ENCODE measurements around the gene LRFN3. TPM values are rescaled to one million over a fixed set of nuclear protein-coding genes. Genes with fewer than 3 reads are reported as not detected.

The LRFN3 gene
- total and polyA plus RNA-seq, 2 of the 4 experiments (the other 2 are of a cell fraction) = 0.36 to 4.8 TPM

DNA sequence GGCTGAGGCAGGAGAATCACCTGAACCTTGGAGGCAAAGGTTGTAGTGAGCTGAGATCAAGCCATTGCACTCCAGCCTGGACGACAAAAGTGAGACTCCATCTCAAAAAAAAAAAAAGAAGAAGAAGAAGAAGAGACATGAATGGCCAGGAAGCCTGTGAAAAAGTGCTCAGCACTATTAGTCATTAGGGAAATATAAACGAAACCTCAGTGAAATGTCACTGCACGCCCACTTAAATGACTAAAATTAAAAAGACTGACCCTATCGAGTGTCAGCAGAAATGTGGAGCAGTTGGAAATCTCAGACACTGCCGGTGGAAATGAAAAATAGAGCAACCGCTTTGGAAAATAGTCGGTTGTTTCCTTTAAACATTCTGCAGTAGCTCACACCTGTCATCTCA lies 22.6 kb upstream of the LRFN3 start:
- dilution Hi-C loops (cut with HindIII; ENCODE audit: low sequenced_read_pairs, unreplicated experiment) (no loop called here), intact Hi-C loops (cut with micrococcal nuclease) (no loop called here), in situ Hi-C loops (cut with MboI; ENCODE audit: low sequenced_read_pairs) (no loop called here)
- Histone ChIP-seq H4K8ac (ENCODE audit: low read depth in 2 of 2, low read length in 2 of 2) (no peak overlapping the region; a peak in 1 of 4 replicates), H3K9ac (ENCODE audit: low read depth, low read length) (peak overlapping the region; percentile 46; the same call in 1 of the 2 replicates), H4K91ac (ENCODE audit: insufficient read depth, low read depth, low read length) (0 out of 2 replicates have a peak overlapping the region, but pooled peaks have one; percentile 11), H3K9me3 (ENCODE audit: control insufficient read depth, insufficient read depth, low read length) (no peaks in the 10 kb centered on the region), H2BK20ac (ENCODE audit: low read depth, low read length) (no peak overlapping the region), H3K4me2 (ENCODE audit: low read depth, low read length) (peak overlapping the region; percentile 49; the same call in 1 of the 2 replicates), H3K56ac (ENCODE audit: extremely low read depth, insufficient read depth, low read length) (no peak overlapping the region), H3K18ac (ENCODE audit: low read depth, low read length) (no peak overlapping the region), H3K36me3 (ENCODE audit: control insufficient read depth, insufficient read depth, low read length) (no peaks in the 10 kb centered on the region), H3K27ac (ENCODE audit: insufficient read depth, low read length) (peak overlapping the region; percentile 44; the same call in 1 of the 2 replicates), H3K23ac (ENCODE audit: low read depth, low read length) (0 out of 2 replicates have a peak overlapping the region, but pooled peaks have one; percentile 68), H4K20me1 (ENCODE audit: insufficient read depth, low read length) (no peaks in the 10 kb centered on the region), H3K9me1 (ENCODE audit: insufficient read depth, low read length) (no peaks in the 10 kb centered on the region; the same call in 1 of the 2 replicates), H2BK5ac (ENCODE audit: low read depth, low read length, poor library complexity, severe bottlenecking) (peak overlapping the region; percentile 83), H3K79me1 (ENCODE audit: low read depth in 1 of 2, low read length in 2 of 2) (no peaks in the 10 kb centered on the region; a peak in 1 of 4 replicates), H2BK120ac (ENCODE audit: low read depth, low read length) (peak overlapping the region; percentile 79; the same call in 1 of the 2 replicates), H3K4me1 (ENCODE audit: control insufficient read depth, insufficient read depth, low read length) (0 out of 2 replicates have a peak, but pooled peaks cover 3% of the 10 kb centered on the region), H3K14ac (replicated peaks; ENCODE audit: low read depth, low read length) (peak overlapping the region; percentile 94; the same call in 1 of the 2 replicates), H3K4ac (ENCODE audit: low read depth, low read length) (peak overlapping the region; percentile 69; the same call in 1 of the 2 replicates), H2BK15ac (ENCODE audit: low read depth, low read length) (peak overlapping the region; percentile 3; the same call in 1 of the 3 replicates), H3K4me3 (ENCODE audit: insufficient read depth, low read depth, low read length) (no peak overlapping the region), H2AFZ (replicated peaks; ENCODE audit: low read length, poor library complexity) (no peak overlapping the region), H2AK5ac (ENCODE audit: low read depth, low read length) (no peak overlapping the region), H4K5ac (ENCODE audit: low read depth, low read length) (no peak overlapping the region), H2AK9ac (replicated peaks; ENCODE audit: low read depth, low read length, poor library complexity) (no peak overlapping the region), H3K27me3 (ENCODE audit: control insufficient read depth, insufficient read depth, low read length) (no peaks in the 10 kb centered on the region)
- BruUV-seq (replicated peaks) = no TSS peak
- POLR2A ChIA-PET (ENCODE audit: unreplicated experiment) = no interaction called here
- CTCF ChIA-PET = interaction anchor here (0.5 kb wide), 1 partner anchor 221 kb away, joined by 3 read pairs; no protein-coding TSS in a partner anchor
- TF ChIP-seq RCOR1 (IDR thresholded peaks at IDR 0.05; ENCODE audit: insufficient replicate concordance, low read length) (no peak), FOS (IDR thresholded peaks at IDR 0.05; ENCODE audit: low read depth, low read length) (0 out of 2 replicates have a peak, but pooled peaks have one; percentile 38), MAZ (IDR thresholded peaks at IDR 0.05; ENCODE audit: borderline replicate concordance, low read depth, low read length) (no peak), CHD1 (IDR thresholded peaks at IDR 0.05; ENCODE audit: low read depth, low read length) (no peak), NFE2L2 (IDR thresholded peaks at IDR 0.05; ENCODE audit: low read depth, low read length) (no peak), MAFK (IDR thresholded peaks at IDR 0.05; ENCODE audit: low read depth, low read length) (peak; percentile 45)
- TF ChIP-seq, protein P1, sequence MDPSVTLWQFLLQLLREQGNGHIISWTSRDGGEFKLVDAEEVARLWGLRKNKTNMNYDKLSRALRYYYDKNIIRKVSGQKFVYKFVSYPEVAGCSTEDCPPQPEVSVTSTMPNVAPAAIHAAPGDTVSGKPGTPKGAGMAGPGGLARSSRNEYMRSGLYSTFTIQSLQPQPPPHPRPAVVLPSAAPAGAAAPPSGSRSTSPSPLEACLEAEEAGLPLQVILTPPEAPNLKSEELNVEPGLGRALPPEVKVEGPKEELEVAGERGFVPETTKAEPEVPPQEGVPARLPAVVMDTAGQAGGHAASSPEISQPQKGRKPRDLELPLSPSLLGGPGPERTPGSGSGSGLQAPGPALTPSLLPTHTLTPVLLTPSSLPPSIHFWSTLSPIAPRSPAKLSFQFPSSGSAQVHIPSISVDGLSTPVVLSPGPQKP (IDR thresholded peaks at IDR 0.05; ENCODE audit: borderline replicate concordance, low read depth, low read length) = no peak
- peak; percentile 86 for ATAC-seq (ENCODE audit: low read depth)
- WGBS, 2 experiments (ENCODE audit: extremely low coverage in 2 of 2, insufficient read length in 1 of 2) = 0% methylated on average over 2 of the region's 7 CpGs; no CpG with 5 or more reads in 1 of the 2 experiments
- DNase-seq = peak; percentile 80
